Endothelial cell of umbilical vein (primary cell): ENCODE data around the gene CAPS. TPM values are rescaled to one million over a fixed set of nuclear protein-coding genes. Genes with fewer than 3 reads are reported as not detected.
"Not testable (repeated sequence)": the region's sequence is repeated elsewhere in the genome, so short reads cannot be mapped to it uniquely, and the experiment has no call there.

Experiments used
- BruUV-seq: library from RNA; stranded (reverse); fragments of 400-500 nt; replicated peaks from 2 replicates; lab custom pipeline; 2021; lab: Mats Ljungman, UMichigan
- CTCF ChIA-PET: fragments of 300-600, 350-600 bp; sonication (Branson Sonifier 250); formaldehyde crosslinking; loops from one replicate; lab custom pipeline; 2021; ENCODE audit warnings: antibody characterized with exemption, inconsistent platforms; lab: Charles Lee
- POLR2A ChIA-PET: fragments of 300-600, 350-600 bp; sonication (Branson Sonifier 250); formaldehyde crosslinking; loops from one replicate; lab custom pipeline; 2021; ENCODE audit warnings: antibody characterized with exemption, inconsistent platforms; lab: Charles Lee
- DNase-seq: peaks from one replicate; pipeline ENCODE4 v3.0.0-alpha.2; 2011; ENCODE audit warnings: low read depth, low spot score
- FAIRE-seq: peaks from 2 replicates; lab custom pipeline; 2011; peaks lifted over from hg19 to GRCh38; lab: Jason Lieb, UNC
- H2AFZ ChIP-seq: 2 replicates; pipeline ENCODE4 v1.6.0; 2012; ENCODE audit warnings: low read depth, low read length, control low read depth, inconsistent platforms
- H3K27ac ChIP-seq: 2 replicates; pipeline ENCODE4 v1.5.1; 2011; ENCODE audit warnings: low read depth, mild to moderate bottlenecking, control low read depth, low read length, moderate library complexity; ENCODE audit not compliant: insufficient read depth
- H3K27me3 ChIP-seq, 2 experiments: 2 replicates each; pipeline versions ENCODE4 v1.6.0 to v1.6.1; 2011; ENCODE audit warnings: low read length in 2 of 2, mixed read lengths in 1 of 2; ENCODE audit not compliant: control insufficient read depth in 2 of 2, insufficient read depth in 2 of 2
- H3K36me3 ChIP-seq, 2 experiments: 2 replicates in 1 of 2; 3 replicates in 1 of 2; pipeline ENCODE4 v1.5.1; 2011; ENCODE audit warnings: low read length in 2 of 2, mild to moderate bottlenecking in 1 of 2, moderate library complexity in 1 of 2; ENCODE audit not compliant: control insufficient read depth in 2 of 2, insufficient read depth in 2 of 2; ENCODE audit errors: extremely low read depth in 1 of 2
- H3K4me1 ChIP-seq: 3 replicates; pipeline ENCODE4 v1.5.1; 2011; ENCODE audit warnings: mild to moderate bottlenecking, low read length; ENCODE audit not compliant: control insufficient read depth, insufficient read depth; ENCODE audit errors: extremely low read depth
- H3K4me2 ChIP-seq: 2 replicates; pipeline ENCODE4 v1.6.1; 2011; ENCODE audit warnings: low read length, control low read depth, mixed read lengths; ENCODE audit not compliant: insufficient read depth
- H3K4me3 ChIP-seq, 3 experiments: fragments of 200-600 bp in 1 of 3; sonication (generic), shearing (Covaris generic) in 1 of 3; replicated peaks in 1 of 3; 2 replicates each; pipeline ENCODE4 v1.5.1; 2011 to 2016; ENCODE audit warnings: control low read depth in 3 of 3, low read length in 3 of 3, mild to moderate bottlenecking in 2 of 3, inconsistent platforms in 1 of 3, low read depth in 1 of 3, moderate library complexity in 1 of 3; ENCODE audit not compliant: insufficient read depth in 1 of 3
- H3K79me2 ChIP-seq: 2 replicates; pipeline ENCODE4 v1.6.0; 2012; ENCODE audit warnings: low read length, inconsistent platforms; ENCODE audit not compliant: control insufficient read depth, insufficient read depth
- H3K9ac ChIP-seq: replicated peaks from 2 replicates; pipeline ENCODE3; 2011; ENCODE audit warnings: low read length, control low read depth; ENCODE audit not compliant: insufficient read depth; ENCODE audit errors: extremely low read depth
- H3K9me1 ChIP-seq: replicated peaks from 3 replicates; pipeline ENCODE4 v1.6.0; 2011; ENCODE audit warnings: mild to moderate bottlenecking, low read length; ENCODE audit not compliant: control insufficient read depth, insufficient read depth; ENCODE audit errors: extremely low read depth
- H3K9me3 ChIP-seq: replicated peaks from 2 replicates; pipeline ENCODE4 v1.5.1; 2012; ENCODE audit warnings: low read length, inconsistent platforms; ENCODE audit not compliant: control insufficient read depth, insufficient read depth
- H4K20me1 ChIP-seq: replicated peaks from 2 replicates; pipeline ENCODE3; 2011; ENCODE audit warnings: mild to moderate bottlenecking, low read length; ENCODE audit not compliant: control insufficient read depth, insufficient read depth; ENCODE audit errors: extremely low read depth
- EZH2 ChIP-seq: IDR thresholded peaks from 2 replicates; pipeline ENCODE4 v1.6.1; 2012; ENCODE audit warnings: borderline replicate concordance, low read depth, mild to moderate bottlenecking, moderate library complexity, low read length, inconsistent platforms; ENCODE audit not compliant: severe bottlenecking
- FOS ChIP-seq: IDR thresholded peaks from 2 replicates; pipeline ENCODE4 v1.6.1; 2011; ENCODE audit warnings: mild to moderate bottlenecking, low read length, moderate library complexity, borderline replicate concordance; ENCODE audit not compliant: insufficient read depth
- GATA2 ChIP-seq: IDR thresholded peaks from 2 replicates; pipeline ENCODE4 v1.7.0; 2011; ENCODE audit warnings: low read depth, mild to moderate bottlenecking, moderate library complexity, mixed read lengths, low read length; ENCODE audit not compliant: insufficient read length, insufficient read depth
- JUN ChIP-seq: IDR thresholded peaks from 2 replicates; pipeline ENCODE4 v1.6.1; 2011; ENCODE audit warnings: borderline replicate concordance, low read depth; ENCODE audit not compliant: insufficient read length, insufficient read depth
- MYC ChIP-seq: IDR thresholded peaks from one replicate; pipeline ENCODE4 v1.6.1; 2011; ENCODE audit warnings: mild to moderate bottlenecking, low read depth, low read length
- POLR2A ChIP-seq: IDR thresholded peaks from 2 replicates; pipeline ENCODE4 v1.6.1; 2012; ENCODE audit warnings: low read depth, mild to moderate bottlenecking, control low read depth, low read length
- POLR2AphosphoS5 ChIP-seq: IDR thresholded peaks from 2 replicates; pipeline ENCODE4 v1.6.1; 2012; ENCODE audit warnings: low read depth, mild to moderate bottlenecking, control low read depth, low read length, moderate library complexity; ENCODE audit not compliant: insufficient read depth
- dilution Hi-C: fragments of 300-500 bp; cut with MboI; formaldehyde crosslinking; loops from one replicate; pipeline ENCODE4 v1.15.0; 2019; ENCODE audit warnings: low sequenced_read_pairs; ENCODE audit not compliant: extremely low pct_ligation_motif_present
- intact Hi-C: fragments of 100-400 bp; cut with micrococcal nuclease; formaldehyde crosslinking; loops from one replicate; pipeline ENCODE4 v1.10.0; 2022
- polyA plus RNA-seq, 4 experiments: library from polyadenylated mRNA; depleted of rRNA in 3 of 4; stranded (reverse) in 3 of 4; unstranded in 1 of 4; fragments of >200 nt; gene quantifications; 2 replicates each; pipeline versions ENCODE4 v1.2.1 to v1.2.3, GENCODE V29; 2011 to 2012; ENCODE audit warnings: missing spikeins in 1 of 4
- total RNA-seq: library from RNA; stranded (reverse); gene quantifications from 2 replicates; pipeline ENCODE4 v1.2.3, GENCODE V29; 2021
- TF ChIP-seq, protein P1 (sequence below), 2 donors: IDR thresholded peaks; 1 replicate in 1 of 2; 2 replicates in 1 of 2; pipeline ENCODE4 v1.5.1; 2011; ENCODE audit warnings: low read length in 2 of 2, mild to moderate bottlenecking in 2 of 2, moderate library complexity in 2 of 2, control low read depth in 1 of 2, inconsistent platforms in 1 of 2, low read depth in 1 of 2; ENCODE audit not compliant: insufficient read depth in 1 of 2; ENCODE audit errors: extremely low read depth in 1 of 2
- TF ChIP-seq, protein P2 (sequence below): IDR thresholded peaks from 2 replicates; pipeline ENCODE4 v1.6.1; 2011; ENCODE audit not compliant: insufficient read depth, insufficient read length

The CAPS gene
- total and polyA plus RNA-seq, 2 donors (not counting 3 experiments of a cell fraction or from before 2014, with no cell fraction given), result 6.9 to 8.9 TPM

DNA sequence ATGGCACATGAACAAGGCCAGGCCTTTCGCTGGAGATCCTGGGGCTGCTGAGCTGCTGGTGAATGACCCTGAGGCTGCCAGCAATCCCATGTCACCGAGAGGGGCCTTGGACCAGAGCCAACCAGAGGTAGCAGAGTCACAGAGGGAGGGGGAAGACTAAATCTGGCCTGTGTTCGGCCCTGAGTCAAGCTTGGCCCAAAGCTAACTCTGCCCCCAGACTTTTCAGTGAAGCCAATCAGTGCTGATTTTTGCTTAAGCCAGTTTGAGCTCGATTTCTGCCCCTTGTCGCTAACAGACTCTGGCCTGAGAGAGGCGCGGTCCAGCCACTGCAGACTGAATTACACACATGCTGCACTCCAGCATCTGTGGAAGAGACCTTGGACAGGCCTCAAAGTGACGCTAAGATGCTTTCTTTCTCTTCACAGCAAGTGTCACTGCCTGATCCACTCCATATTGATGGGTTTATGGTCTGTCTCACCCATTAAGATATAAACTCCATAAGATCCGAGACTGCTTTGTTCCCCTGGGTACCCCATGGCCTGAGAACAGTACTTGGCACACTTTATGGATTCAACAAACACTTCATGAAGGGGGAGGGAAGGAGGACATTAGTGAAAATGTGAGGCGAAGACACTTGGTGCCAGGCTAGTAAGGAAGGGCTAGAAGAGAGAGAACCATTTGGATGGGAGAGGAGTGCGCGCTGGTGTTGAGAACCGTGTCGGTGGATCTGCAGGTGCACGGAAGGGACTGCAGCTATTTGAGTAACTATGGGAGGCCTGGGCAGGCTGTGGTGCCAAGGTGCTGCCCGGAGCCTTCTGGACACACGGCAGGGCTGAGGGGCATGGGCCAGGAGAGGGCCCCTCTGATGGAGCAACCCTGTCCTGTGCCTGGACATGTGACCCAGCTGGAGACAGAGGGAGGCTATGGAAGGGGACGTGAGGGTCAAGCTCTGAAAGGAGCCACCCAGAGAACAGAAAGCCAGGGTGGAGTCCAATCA is 46.2 kb downstream of the CAPS start:
- H3K9me3 ChIP-seq, result no peaks in the 10 kb centered on the region
- H3K4me2 ChIP-seq, result no peak overlapping the region
- CTCF ChIA-PET, result interaction anchor here (1.2 to 1.7 kb wide), 3 partner anchors 8 to 156 kb away, joined by 3 to 9 read pairs (median 3); no protein-coding TSS in a partner anchor
- H3K36me3 ChIP-seq, result peaks cover 0 to 3% of the 10 kb centered on the region in 2 experiments
- H4K20me1 ChIP-seq, result no peaks in the 10 kb centered on the region
- POLR2A ChIA-PET, result interaction anchor here (0.6 kb wide), 1 partner anchor 57 kb away, joined by 3 read pairs; no protein-coding TSS in a partner anchor
- H3K4me1 ChIP-seq, result peaks cover 15% of the 10 kb centered on the region
- no TSS peak for BruUV-seq
- DNase-seq (no peak), FAIRE-seq (no peak)
- no peak for TF ChIP-seq POLR2AphosphoS5
- TF ChIP-seq GATA2, result no peak
- TF ChIP-seq POLR2A, result no peak
- no peak for TF ChIP-seq FOS
- no peak for TF ChIP-seq JUN
- no peak for TF ChIP-seq EZH2
- TF ChIP-seq, protein P1, sequence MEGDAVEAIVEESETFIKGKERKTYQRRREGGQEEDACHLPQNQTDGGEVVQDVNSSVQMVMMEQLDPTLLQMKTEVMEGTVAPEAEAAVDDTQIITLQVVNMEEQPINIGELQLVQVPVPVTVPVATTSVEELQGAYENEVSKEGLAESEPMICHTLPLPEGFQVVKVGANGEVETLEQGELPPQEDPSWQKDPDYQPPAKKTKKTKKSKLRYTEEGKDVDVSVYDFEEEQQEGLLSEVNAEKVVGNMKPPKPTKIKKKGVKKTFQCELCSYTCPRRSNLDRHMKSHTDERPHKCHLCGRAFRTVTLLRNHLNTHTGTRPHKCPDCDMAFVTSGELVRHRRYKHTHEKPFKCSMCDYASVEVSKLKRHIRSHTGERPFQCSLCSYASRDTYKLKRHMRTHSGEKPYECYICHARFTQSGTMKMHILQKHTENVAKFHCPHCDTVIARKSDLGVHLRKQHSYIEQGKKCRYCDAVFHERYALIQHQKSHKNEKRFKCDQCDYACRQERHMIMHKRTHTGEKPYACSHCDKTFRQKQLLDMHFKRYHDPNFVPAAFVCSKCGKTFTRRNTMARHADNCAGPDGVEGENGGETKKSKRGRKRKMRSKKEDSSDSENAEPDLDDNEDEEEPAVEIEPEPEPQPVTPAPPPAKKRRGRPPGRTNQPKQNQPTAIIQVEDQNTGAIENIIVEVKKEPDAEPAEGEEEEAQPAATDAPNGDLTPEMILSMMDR (IDR thresholded peaks at IDR 0.05; ENCODE audit: extremely low read depth in 1 of 2, insufficient read depth in 1 of 2, low read depth in 1 of 2, low read length in 2 of 2), result no peak
- TF ChIP-seq, protein P2, sequence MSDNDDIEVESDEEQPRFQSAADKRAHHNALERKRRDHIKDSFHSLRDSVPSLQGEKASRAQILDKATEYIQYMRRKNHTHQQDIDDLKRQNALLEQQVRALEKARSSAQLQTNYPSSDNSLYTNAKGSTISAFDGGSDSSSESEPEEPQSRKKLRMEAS, result no peak
- TF ChIP-seq MYC, result no peak
- dilution Hi-C loops (no loop called here), intact Hi-C loops (loop anchor here (5.0 kb wide), 1 partner anchor 58 kb away; the partner anchor contains the start of genes NDUFA11 and VMAC)
- H2AFZ ChIP-seq, result no peak overlapping the region
- no peaks in the 10 kb centered on the region for H3K27me3 ChIP-seq
- peaks cover 96% of the 10 kb centered on the region for H3K79me2 ChIP-seq
- no peak overlapping the region for H3K4me3 ChIP-seq
- no peak overlapping the region for H3K9ac ChIP-seq
- no peak overlapping the region for H3K27ac ChIP-seq
- H3K9me1 ChIP-seq, result no peaks in the 10 kb centered on the region

DNA sequence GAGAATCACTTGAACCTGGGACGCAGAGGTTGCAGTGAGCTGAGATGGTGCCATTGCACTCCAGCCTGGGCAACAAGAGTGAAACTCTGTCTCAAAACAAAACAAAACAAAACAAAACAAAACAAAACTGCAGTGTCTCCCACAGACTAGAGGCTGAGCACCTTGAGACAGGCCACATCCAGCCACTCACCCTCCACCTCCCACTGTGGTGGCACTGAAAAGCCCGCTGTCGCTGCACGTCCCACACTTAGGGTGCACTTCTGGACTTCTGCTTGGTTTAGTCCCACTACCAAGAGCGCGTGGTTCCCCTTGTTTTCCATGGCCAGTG is 47.6 kb downstream of the CAPS start:
- DNase-seq, H3K4me3 ChIP-seq, dilution Hi-C loops, FAIRE-seq, H3K27me3 ChIP-seq, BruUV-seq, H4K20me1 ChIP-seq, POLR2A ChIA-PET, H3K9me3 ChIP-seq, H2AFZ ChIP-seq, H3K9me1 ChIP-seq, H3K36me3 ChIP-seq, H3K9ac ChIP-seq: not testable (repeated sequence)
- Histone ChIP-seq H3K4me1 (peaks cover 15% of the 10 kb centered on the region), H3K79me2 (peaks cover 96% of the 10 kb centered on the region), H3K27ac (peak overlapping the region; percentile 42), H3K4me2 (peak overlapping the region; percentile 14)
- intact Hi-C loops, result loop anchor here (5.0 kb wide), 1 partner anchor 59 kb away; the partner anchor contains the start of genes NDUFA11 and VMAC
- CTCF ChIA-PET, result interaction anchor here (0.8 to 3.0 kb wide), 2 partner anchors 27 to 61 kb away, joined by 5 to 15 read pairs; no protein-coding TSS in a partner anchor
